Liver (tissue), 9 donors: ENCODE measurements around the gene DUOXA1. TPM values are rescaled to one million over a fixed set of nuclear protein-coding genes. Genes with fewer than 3 reads are reported as not detected.

Experiments
- DNase-seq: peaks from one replicate; pipeline ENCODE4 v3.0.0-alpha.2; 2017; ENCODE audit warnings: low spot score
- H3K27ac ChIP-seq, 2 donors: one replicate each; pipeline ENCODE4 v1.7.0; 2013; ENCODE audit warnings: inconsistent platforms in 2 of 2, low read length in 2 of 2, control low read depth in 1 of 2, low read depth in 1 of 2, mild to moderate bottlenecking in 1 of 2
- H3K27me3 ChIP-seq, 4 donors: one replicate each; pipeline versions ENCODE4 v1.6.1 to v1.7.0; 2013; ENCODE audit warnings: low read length in 3 of 4, inconsistent platforms in 1 of 4, mild to moderate bottlenecking in 1 of 4, moderate library complexity in 1 of 4; ENCODE audit not compliant: control insufficient read depth in 4 of 4, insufficient read depth in 4 of 4
- H3K36me3 ChIP-seq, 4 donors: one replicate each; pipeline versions ENCODE4 v1.6.1 to v1.7.0; 2013; ENCODE audit warnings: low read length in 3 of 4, mild to moderate bottlenecking in 3 of 4, low read depth in 1 of 4, moderate library complexity in 1 of 4; ENCODE audit not compliant: control insufficient read depth in 4 of 4, insufficient read depth in 3 of 4
- H3K4me1 ChIP-seq, 4 donors: one replicate each; pipeline versions ENCODE4 v1.6.1 to v1.7.0; 2013; ENCODE audit warnings: low read length in 3 of 4, mild to moderate bottlenecking in 3 of 4, moderate library complexity in 1 of 4; ENCODE audit not compliant: control insufficient read depth in 4 of 4, insufficient read depth in 4 of 4
- H3K4me3 ChIP-seq, 3 donors: one replicate each; pipeline versions ENCODE4 v1.6.1 to v1.7.0; 2013; ENCODE audit warnings: low read length in 3 of 3, control low read depth in 1 of 3, low read depth in 1 of 3, mild to moderate bottlenecking in 1 of 3
- H3K9ac ChIP-seq, 2 donors: one replicate each; pipeline ENCODE4 v1.7.0; 2013; ENCODE audit warnings: low read length in 2 of 2, mild to moderate bottlenecking in 2 of 2, moderate library complexity in 2 of 2, control low read depth in 1 of 2, low read depth in 1 of 2
- H3K9me3 ChIP-seq, 4 donors: one replicate each; pipeline versions ENCODE4 v1.6.1 to v1.7.0; 2013; ENCODE audit warnings: low read length in 3 of 4; ENCODE audit not compliant: control insufficient read depth in 4 of 4
- EGR1 ChIP-seq, 2 donors: IDR thresholded peaks; 2 replicates each; pipeline ENCODE4 v1.6.1; 2016 to 2018; ENCODE audit warnings: antibody characterized with exemption in 2 of 2, low read depth in 2 of 2
- FOXA1 ChIP-seq: IDR thresholded peaks from 2 replicates; pipeline ENCODE4 v1.6.1; 2016; ENCODE audit warnings: antibody characterized with exemption
- FOXA2 ChIP-seq: IDR thresholded peaks from 2 replicates; pipeline ENCODE4 v1.6.1; 2016; ENCODE audit warnings: antibody characterized with exemption
- GABPA ChIP-seq, 2 donors: IDR thresholded peaks in 1 of 2; conservative IDR thresholded peaks in 1 of 2; 2 replicates each; pipeline ENCODE4 v1.6.1; 2016; ENCODE audit warnings: antibody characterized with exemption in 2 of 2, mild to moderate bottlenecking in 1 of 2, moderate library complexity in 1 of 2
- HNF4A ChIP-seq, 2 donors: conservative IDR thresholded peaks; 2 replicates each; pipeline ENCODE4 v1.6.1; 2016; ENCODE audit warnings: antibody characterized with exemption in 2 of 2, mild to moderate bottlenecking in 2 of 2
- HNF4G ChIP-seq: IDR thresholded peaks from 2 replicates; pipeline ENCODE4 v1.6.1; 2016; ENCODE audit warnings: antibody characterized with exemption
- JUND ChIP-seq, 2 donors: IDR thresholded peaks; 2 replicates each; pipeline ENCODE4 v1.6.1; 2016; ENCODE audit warnings: antibody characterized with exemption in 2 of 2
- NR2F2 ChIP-seq: IDR thresholded peaks from 2 replicates; pipeline ENCODE4 v1.6.1; 2016; ENCODE audit warnings: antibody characterized with exemption
- RAD21 ChIP-seq, 2 donors: IDR thresholded peaks; 2 replicates each; pipeline ENCODE4 v1.6.1; 2016; ENCODE audit warnings: antibody characterized with exemption in 2 of 2, mild to moderate bottlenecking in 2 of 2
- RXRA ChIP-seq, 2 donors: IDR thresholded peaks; 2 replicates each; pipeline ENCODE4 v1.6.1; 2017 to 2018; ENCODE audit warnings: antibody characterized with exemption in 2 of 2, mild to moderate bottlenecking in 1 of 2
- SP1 ChIP-seq: IDR thresholded peaks from 2 replicates; pipeline ENCODE4 v1.6.1; 2018; ENCODE audit warnings: antibody characterized with exemption, mild to moderate bottlenecking
- TAF1 ChIP-seq: conservative IDR thresholded peaks from 2 replicates; pipeline ENCODE4 v1.6.1; 2016; ENCODE audit warnings: antibody characterized with exemption, mild to moderate bottlenecking
- YY1 ChIP-seq: IDR thresholded peaks from 2 replicates; pipeline ENCODE4 v1.6.1; 2016; ENCODE audit warnings: antibody characterized with exemption, mild to moderate bottlenecking
- WGBS: extraction: QIAGEN DNeasy Blood & Tissue Kit; methylation state at CpG from one replicate; pipeline ENCODE4 v1.1.7; 2013; 5-methylcytosine and 5-hydroxymethylcytosine counted together
- polyA plus RNA-seq, 2 donors: library from polyadenylated mRNA; stranded (reverse) in 1 of 2; unstranded in 1 of 2; fragments of 200-250 nt in 1 of 2; fragments of >200 nt in 1 of 2; fragmentation: Nextera tagmentation in 1 of 2; extraction: Ambion mirVana in 1 of 2; gene quantifications; one replicate each; pipeline versions ENCODE4 v1.2.1 to v1.2.3, GENCODE V29; 2013 to 2015
- total RNA-seq, 2 donors: library from RNA; depleted of rRNA; stranded (reverse); fragments of >200 nt; gene quantifications; one replicate each; pipeline ENCODE4 v1.2.3, GENCODE V29; 2014
- TF ChIP-seq, protein P1 (sequence below): IDR thresholded peaks from 2 replicates; pipeline ENCODE4 v1.6.1; 2016; ENCODE audit warnings: antibody characterized with exemption
- TF ChIP-seq, protein P2 (sequence below): IDR thresholded peaks from 2 replicates; pipeline ENCODE4 v1.6.1; 2016; ENCODE audit warnings: antibody characterized with exemption
- TF ChIP-seq, protein P3 (sequence below): IDR thresholded peaks from 2 replicates; pipeline ENCODE4 v1.6.1; 2016; ENCODE audit warnings: antibody characterized with exemption, mild to moderate bottlenecking
- TF ChIP-seq, protein P4 (sequence below): fragments of 150-350 bp; IDR thresholded peaks from 2 replicates; pipeline ENCODE4 v1.5.1; 2017; ENCODE audit warnings: improper control_type of control experiment, low read depth, low read length; ENCODE audit not compliant: missing input control
- TF ChIP-seq, protein P5 (sequence below): IDR thresholded peaks from 2 replicates; pipeline ENCODE4 v1.6.1; 2016; ENCODE audit warnings: antibody characterized with exemption
- donor health status: healthy.
- donor health status: healthy.
- donor health status: healthy.
- donor health status: healthy.
- donor health status: healthy.

Gene DUOXA1
- total and polyA plus RNA-seq, 4 donors, result 0.02 TPM; not detected in 3

DNA sequence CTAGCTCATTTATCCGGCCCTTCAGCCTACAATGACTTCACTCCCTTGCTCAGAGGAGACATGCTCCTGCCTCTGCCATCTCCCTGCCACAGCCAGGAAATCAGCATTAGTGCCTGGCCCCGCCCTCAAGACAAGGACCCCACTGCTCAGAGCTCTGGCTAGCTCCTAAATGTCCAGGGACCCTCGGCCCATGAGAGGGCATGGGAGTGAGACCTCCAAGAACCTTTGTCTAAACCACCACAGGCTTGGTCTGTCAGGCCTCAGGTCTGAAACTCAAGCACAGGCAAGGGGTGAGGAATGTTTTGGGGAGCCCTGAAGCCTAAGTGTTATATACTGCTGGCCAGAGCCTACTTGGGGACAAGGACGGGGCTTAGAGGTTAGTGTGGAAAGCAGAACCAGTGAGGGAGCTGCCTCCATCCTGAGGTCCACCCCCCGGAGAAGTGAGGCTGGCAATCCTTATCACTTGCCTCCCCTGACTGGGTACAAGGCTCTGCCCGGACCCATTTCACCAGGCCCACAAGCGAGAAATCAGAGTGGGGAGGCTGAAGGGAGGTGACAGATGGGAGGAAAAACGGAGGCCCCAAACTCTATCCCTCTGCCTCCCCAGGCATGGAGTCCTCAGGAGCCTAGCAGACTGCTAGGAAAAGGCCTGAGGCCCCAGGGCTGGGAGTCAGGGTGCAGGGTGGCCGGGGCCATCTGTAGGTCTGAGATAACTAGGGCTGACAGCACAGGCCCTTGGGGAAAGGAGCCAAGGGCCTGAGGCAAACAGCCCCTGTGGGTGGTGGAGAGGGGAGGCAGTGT lies 39.3 kb upstream of the DUOXA1 start:
- Histone ChIP-seq H3K4me3 (no peak overlapping the region), H3K9ac (no peak overlapping the region), H3K27ac (no peak overlapping the region), H3K27me3 (no peaks in the 10 kb centered on the region), H3K4me1 (peaks cover 0 to 3% (median 2%) of the 10 kb centered on the region in 4 donors), H3K36me3 (peaks cover 2 to 13% (median 2%) of the 10 kb centered on the region in 4 donors), H3K9me3 (no peaks in the 10 kb centered on the region)
- 91% methylated on average over 9 of the region's 9 CpGs for WGBS
- DNase-seq, result peak; percentile 70
- TF ChIP-seq SP1 (no peak), HNF4A (conservative IDR thresholded peaks at IDR 0.05) (no peak), YY1 (no peak), RAD21 (IDR thresholded peaks at IDR 0.05) (no peak), TAF1 (no peak), RXRA (IDR thresholded peaks at IDR 0.05) (no peak), JUND (IDR thresholded peaks at IDR 0.05) (no peak)
- TF ChIP-seq, protein P1, sequence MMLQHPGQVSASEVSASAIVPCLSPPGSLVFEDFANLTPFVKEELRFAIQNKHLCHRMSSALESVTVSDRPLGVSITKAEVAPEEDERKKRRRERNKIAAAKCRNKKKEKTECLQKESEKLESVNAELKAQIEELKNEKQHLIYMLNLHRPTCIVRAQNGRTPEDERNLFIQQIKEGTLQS, result no peak
- TF ChIP-seq, protein P2, sequence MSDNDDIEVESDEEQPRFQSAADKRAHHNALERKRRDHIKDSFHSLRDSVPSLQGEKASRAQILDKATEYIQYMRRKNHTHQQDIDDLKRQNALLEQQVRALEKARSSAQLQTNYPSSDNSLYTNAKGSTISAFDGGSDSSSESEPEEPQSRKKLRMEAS, result no peak
- TF ChIP-seq, protein P3, sequence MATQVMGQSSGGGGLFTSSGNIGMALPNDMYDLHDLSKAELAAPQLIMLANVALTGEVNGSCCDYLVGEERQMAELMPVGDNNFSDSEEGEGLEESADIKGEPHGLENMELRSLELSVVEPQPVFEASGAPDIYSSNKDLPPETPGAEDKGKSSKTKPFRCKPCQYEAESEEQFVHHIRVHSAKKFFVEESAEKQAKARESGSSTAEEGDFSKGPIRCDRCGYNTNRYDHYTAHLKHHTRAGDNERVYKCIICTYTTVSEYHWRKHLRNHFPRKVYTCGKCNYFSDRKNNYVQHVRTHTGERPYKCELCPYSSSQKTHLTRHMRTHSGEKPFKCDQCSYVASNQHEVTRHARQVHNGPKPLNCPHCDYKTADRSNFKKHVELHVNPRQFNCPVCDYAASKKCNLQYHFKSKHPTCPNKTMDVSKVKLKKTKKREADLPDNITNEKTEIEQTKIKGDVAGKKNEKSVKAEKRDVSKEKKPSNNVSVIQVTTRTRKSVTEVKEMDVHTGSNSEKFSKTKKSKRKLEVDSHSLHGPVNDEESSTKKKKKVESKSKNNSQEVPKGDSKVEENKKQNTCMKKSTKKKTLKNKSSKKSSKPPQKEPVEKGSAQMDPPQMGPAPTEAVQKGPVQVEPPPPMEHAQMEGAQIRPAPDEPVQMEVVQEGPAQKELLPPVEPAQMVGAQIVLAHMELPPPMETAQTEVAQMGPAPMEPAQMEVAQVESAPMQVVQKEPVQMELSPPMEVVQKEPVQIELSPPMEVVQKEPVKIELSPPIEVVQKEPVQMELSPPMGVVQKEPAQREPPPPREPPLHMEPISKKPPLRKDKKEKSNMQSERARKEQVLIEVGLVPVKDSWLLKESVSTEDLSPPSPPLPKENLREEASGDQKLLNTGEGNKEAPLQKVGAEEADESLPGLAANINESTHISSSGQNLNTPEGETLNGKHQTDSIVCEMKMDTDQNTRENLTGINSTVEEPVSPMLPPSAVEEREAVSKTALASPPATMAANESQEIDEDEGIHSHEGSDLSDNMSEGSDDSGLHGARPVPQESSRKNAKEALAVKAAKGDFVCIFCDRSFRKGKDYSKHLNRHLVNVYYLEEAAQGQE, result no peak
- TF ChIP-seq, protein P4, sequence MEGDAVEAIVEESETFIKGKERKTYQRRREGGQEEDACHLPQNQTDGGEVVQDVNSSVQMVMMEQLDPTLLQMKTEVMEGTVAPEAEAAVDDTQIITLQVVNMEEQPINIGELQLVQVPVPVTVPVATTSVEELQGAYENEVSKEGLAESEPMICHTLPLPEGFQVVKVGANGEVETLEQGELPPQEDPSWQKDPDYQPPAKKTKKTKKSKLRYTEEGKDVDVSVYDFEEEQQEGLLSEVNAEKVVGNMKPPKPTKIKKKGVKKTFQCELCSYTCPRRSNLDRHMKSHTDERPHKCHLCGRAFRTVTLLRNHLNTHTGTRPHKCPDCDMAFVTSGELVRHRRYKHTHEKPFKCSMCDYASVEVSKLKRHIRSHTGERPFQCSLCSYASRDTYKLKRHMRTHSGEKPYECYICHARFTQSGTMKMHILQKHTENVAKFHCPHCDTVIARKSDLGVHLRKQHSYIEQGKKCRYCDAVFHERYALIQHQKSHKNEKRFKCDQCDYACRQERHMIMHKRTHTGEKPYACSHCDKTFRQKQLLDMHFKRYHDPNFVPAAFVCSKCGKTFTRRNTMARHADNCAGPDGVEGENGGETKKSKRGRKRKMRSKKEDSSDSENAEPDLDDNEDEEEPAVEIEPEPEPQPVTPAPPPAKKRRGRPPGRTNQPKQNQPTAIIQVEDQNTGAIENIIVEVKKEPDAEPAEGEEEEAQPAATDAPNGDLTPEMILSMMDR, result no peak

DNA sequence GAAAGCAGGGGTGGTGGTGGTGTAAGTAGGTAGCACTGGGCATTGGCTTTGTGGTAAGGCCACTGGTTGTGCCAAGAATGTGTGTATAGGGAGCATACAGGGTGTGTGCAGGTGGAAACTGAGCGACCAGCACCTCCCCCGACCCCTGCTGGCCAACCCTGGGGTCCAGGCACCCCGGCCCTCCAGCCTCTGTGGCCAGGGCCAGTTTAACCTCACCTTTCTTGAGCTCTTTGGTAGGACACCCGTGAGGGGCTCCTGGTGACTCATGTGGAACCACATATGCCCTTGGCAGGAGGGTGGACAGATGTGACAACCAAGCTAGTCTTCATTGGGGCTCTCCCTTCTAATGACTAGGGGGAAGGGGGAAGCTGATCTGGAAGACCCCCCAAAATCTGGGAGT lies 38.6 kb upstream of the DUOXA1 start:
- Histone ChIP-seq H3K4me1 (peaks cover 2 to 7% (median 2%) of the 10 kb centered on the region in 4 donors), H3K4me3 (no peak overlapping the region), H3K36me3 (peaks cover 0 to 6% (median 2%) of the 10 kb centered on the region in 4 donors), H3K27me3 (no peaks in the 10 kb centered on the region), H3K27ac (no peak overlapping the region), H3K9me3 (no peaks in the 10 kb centered on the region), H3K9ac (no peak overlapping the region)
- TF ChIP-seq, protein P5, sequence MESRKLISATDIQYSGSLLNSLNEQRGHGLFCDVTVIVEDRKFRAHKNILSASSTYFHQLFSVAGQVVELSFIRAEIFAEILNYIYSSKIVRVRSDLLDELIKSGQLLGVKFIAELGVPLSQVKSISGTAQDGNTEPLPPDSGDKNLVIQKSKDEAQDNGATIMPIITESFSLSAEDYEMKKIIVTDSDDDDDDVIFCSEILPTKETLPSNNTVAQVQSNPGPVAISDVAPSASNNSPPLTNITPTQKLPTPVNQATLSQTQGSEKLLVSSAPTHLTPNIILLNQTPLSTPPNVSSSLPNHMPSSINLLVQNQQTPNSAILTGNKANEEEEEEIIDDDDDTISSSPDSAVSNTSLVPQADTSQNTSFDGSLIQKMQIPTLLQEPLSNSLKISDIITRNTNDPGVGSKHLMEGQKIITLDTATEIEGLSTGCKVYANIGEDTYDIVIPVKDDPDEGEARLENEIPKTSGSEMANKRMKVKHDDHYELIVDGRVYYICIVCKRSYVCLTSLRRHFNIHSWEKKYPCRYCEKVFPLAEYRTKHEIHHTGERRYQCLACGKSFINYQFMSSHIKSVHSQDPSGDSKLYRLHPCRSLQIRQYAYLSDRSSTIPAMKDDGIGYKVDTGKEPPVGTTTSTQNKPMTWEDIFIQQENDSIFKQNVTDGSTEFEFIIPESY, result no peak
- TF ChIP-seq HNF4A (conservative IDR thresholded peaks at IDR 0.05) (no peak), RAD21 (IDR thresholded peaks at IDR 0.05) (no peak), JUND (IDR thresholded peaks at IDR 0.05) (no peak), FOXA1 (no peak), FOXA2 (no peak), GABPA (IDR thresholded peaks at IDR 0.05 in 1 of 2, conservative IDR thresholded peaks at IDR 0.05 in 1 of 2) (no peak), TAF1 (no peak), SP1 (no peak), HNF4G (no peak), YY1 (no peak), NR2F2 (no peak), RXRA (IDR thresholded peaks at IDR 0.05) (no peak), EGR1 (IDR thresholded peaks at IDR 0.05; ENCODE audit: low read depth in 2 of 2) (no peak)
- TF ChIP-seq, protein P1, result no peak
- TF ChIP-seq, protein P3, result no peak
- TF ChIP-seq, protein P2, result no peak
- 97% methylated on average over 4 of the region's 4 CpGs for WGBS
- DNase-seq, result no peak
